ENCODE results near the gene COL6A1.
"Not testable (repeated sequence)": the region's sequence is repeated elsewhere in the genome, so short reads cannot be mapped to it uniquely, and the experiment has no call there.

The COL6A1 gene

GRCh38 chr21:45994759-45995685 lies 13.5 kb downstream of the COL6A1 start:
- DNase-seq: no peak

DNA sequence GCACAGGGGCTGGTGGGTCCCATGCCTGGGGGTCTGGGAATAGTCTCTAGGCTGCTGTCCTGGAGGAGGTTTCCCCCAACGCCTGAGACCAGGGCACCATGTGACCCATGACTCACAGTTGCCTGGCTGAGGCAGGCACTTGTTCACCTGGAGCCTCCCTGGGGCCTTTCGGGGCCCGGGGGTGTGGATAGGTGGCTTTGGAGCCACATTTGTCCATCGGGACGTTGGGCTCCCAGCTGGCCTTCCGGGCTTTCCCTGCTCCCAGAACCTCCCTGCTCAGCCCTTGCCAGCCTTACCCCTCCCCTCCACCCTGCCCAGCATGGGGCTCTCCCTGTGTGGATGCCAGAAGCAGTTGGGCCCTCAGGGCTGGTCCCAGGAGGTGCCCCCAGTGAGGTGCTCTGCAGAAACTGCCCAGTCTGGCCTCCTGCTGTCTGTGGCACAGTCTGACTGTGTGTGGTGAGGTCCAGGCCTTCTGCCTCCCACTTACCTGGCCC lies 14.2 kb downstream of the COL6A1 start:
- no peak for DNase-seq

GRCh38 chr21:45996311-45997204 lies 15.0 kb downstream of the COL6A1 start:
- DNase-seq: no peak

DNA sequence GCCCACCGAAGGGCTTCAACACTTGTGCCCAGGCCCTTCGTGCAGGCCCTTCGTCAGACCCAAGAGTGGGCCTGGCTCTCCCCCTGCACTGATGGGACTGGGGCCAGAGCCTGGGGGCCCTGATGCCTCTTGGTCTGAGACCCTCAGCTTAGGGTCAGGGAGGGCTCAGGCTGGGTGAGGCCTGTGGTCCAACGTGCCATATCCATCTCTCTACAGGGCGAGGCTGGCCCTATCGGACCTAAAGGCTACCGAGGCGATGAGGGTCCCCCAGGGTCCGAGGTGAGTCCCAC lies 15.6 kb downstream of the COL6A1 start:
- no peak for DNase-seq

GRCh38 chr21:45997495-45998275 lies 16.1 kb downstream of the COL6A1 start:
- no peak for DNase-seq

DNA sequence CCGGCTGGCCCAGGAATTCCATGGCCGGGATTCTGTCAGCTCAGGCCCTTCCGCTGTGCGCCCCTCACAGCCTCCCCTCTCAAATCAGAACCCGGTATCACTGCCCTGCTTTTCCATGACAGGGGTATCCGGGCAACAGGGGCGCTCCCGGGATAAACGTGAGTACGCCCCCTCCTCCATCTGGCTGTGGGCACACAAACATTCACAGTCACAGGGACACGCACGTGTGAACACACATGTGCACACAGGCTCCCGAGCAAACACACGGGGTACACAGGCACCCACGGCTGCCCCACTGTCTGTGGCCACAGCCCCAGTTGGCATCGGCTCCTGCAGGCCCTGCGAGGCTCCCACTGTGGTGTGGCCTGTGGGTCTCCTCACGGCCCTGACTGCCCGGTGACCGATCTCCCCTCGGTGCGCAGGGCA lies 16.7 kb downstream of the COL6A1 start:
- DNase-seq: no peak

- DNase-seq: no peak
Measured at GRCh38 chr21:45998871-45999580, 17.5 kb downstream of the COL6A1 start.

- no peak for DNase-seq
Measured at GRCh38 chr21:45999581-46000181, 18.1 kb downstream of the COL6A1 start.

DNA sequence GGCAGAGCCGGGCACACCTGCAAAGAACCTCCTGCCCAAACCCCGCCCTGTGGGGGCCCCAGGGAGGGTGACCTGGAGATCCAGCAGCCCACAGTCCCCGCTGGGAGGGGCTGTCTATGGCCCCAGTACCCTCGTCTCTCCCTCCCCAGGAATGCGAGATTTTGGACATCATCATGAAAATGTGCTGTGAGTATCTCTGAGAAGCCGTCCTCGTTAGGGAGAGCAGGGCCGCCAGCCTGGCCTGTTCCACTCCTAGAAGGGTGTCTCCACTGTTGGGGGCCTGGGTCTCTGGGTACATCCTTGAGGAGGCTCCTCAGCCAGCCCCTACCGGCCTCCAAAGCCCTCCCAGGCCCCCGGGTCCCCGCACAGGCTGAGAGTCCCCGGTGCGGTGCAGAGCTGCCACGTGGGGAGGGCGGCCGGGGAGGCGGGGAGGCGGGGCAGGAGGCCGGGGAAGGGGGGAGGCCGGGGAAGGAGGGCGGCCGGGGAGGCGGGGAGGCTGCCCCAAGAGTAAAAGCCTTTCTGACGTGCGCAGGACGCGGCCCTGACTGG lies 18.7 kb downstream of the COL6A1 start:
- no peak for DNase-seq

DNA sequence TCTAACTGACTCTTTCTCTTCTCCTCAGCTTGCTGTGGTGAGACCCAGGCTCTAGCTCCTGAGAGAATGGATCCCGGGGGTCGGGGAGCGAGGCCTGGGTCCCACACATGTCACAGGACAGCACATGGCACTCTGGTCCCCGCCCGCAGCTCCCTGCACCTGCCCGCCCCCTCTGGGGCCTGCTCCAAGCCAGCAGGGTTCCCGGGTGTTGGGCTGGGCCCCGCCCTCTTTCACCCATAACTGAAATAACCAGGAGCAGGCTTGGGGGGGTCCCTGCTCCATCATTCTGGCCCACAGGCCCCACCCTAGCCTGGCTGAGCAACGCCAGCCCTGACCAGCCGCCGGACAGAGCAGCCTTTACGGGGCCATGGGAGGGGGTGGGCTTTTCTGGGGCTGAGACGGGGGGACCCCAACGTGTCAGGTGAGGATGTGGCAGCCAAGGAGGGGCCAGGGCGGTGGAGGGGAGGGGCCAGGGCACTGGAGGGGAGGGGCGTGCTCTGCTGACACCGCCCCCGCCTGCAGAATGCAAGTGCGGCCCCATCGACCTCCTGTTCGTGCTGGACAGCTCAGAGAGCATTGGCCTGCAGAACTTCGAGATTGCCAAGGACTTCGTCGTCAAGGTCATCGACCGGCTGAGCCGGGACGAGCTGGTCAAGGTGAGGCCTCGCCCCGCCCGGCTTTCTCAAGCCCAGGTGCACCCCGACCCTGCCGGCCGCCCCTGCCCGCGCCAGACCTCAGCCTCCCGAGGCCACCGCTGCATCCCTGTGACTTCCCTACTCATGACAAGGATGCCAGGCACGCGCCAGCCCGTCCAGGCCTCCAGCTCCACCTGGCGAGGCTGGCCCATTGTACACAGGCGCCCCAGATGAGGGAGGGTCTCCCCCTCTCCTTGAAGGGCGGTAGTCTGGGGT lies 19.4 kb downstream of the COL6A1 start:
- DNase-seq: no peak

GRCh38 chr21:46001821-46002681 lies 20.5 kb downstream of the COL6A1 start:
- no peak for DNase-seq

GRCh38 chr21:46002841-46003574 lies 21.4 kb downstream of the COL6A1 start:
- no peak for DNase-seq

- DNase-seq: no peak
Measured at GRCh38 chr21:46003575-46004007, 22.0 kb downstream of the COL6A1 start.

DNA sequence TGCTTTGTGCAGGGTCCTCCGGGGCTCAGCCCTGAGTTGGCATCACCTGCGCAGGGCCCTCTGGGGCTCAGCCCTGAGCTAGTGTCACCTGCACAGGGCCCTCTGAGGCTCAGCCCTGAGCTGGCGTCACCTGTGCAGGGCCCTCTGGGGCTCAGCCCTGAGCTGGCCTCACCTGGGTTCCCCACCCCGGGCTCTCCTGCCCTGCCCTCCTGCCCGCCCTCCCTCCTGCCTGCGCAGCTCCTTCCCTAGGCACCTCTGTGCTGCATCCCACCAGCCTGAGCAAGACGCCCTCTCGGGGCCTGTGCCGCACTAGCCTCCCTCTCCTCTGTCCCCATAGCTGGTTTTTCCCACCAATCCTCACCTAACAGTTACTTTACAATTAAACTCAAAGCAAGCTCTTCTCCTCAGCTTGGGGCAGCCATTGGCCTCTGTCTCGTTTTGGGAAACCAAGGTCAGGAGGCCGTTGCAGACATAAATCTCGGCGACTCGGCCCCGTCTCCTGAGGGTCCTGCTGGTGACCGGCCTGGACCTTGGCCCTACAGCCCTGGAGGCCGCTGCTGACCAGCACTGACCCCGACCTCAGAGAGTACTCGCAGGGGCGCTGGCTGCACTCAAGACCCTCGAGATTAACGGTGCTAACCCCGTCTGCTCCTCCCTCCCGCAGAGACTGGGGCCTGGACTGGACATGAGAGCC lies 22.7 kb downstream of the COL6A1 start:
- DNase-seq: no peak

GRCh38 chr21:46005081-46005480 lies 23.5 kb downstream of the COL6A1 start:
- no peak for DNase-seq

- no peak for DNase-seq
Measured at GRCh38 chr21:46005481-46005881, 23.9 kb downstream of the COL6A1 start.

GRCh38 chr21:46005894-46006546 lies 24.4 kb downstream of the COL6A1 start:
- not testable (repeated sequence) for DNase-seq
